DMS153 (cell line): ENCODE results near the gene SUV39H1.
"Not testable (repeated sequence)": the region's sequence is repeated elsewhere in the genome, so short reads cannot be mapped to it uniquely, and the experiment has no call there.

Experiments
- DNase-seq: peaks from one replicate; lab custom pipeline; 2025; lab: John Stamatoyannopoulos, UW

Gene SUV39H1, protein sequence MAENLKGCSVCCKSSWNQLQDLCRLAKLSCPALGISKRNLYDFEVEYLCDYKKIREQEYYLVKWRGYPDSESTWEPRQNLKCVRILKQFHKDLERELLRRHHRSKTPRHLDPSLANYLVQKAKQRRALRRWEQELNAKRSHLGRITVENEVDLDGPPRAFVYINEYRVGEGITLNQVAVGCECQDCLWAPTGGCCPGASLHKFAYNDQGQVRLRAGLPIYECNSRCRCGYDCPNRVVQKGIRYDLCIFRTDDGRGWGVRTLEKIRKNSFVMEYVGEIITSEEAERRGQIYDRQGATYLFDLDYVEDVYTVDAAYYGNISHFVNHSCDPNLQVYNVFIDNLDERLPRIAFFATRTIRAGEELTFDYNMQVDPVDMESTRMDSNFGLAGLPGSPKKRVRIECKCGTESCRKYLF

DNA sequence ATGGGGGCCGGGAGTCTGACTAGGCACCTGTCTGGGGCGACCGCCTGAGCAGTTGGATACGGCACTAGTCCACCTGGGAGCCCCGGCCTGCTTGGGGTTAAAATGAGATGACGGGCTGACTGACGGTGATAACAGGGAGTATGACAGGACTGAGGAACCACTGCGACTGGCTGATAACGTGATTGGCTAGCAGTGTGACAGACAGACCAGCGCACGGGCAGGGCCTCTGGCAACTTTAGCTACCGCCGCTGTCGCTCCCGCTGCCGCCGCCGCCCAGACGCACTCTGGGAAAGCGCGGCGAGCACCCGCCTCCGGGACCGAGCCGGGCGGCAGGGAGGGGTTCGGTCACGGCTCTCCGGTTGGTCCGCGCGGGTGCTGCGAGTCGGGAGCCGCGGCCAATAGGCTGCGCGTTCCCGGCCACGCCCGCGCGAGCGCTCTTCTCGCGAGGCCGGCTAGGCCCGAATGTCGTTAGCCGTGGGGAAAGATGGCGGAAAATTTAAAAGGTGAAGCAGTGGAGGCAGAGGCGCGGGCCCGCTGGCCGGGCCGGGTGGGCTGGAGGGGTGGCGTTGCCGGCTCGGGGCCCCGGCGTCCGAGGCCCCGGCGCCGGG, at the start of gene SUV39H1:
SUV39H1 (plus strand) TSS at position 434 of the 608 bp plus-strand sequence; CDS start at position 485, 51 bp downstream.
- peak; percentile 59 for DNase-seq

DNA sequence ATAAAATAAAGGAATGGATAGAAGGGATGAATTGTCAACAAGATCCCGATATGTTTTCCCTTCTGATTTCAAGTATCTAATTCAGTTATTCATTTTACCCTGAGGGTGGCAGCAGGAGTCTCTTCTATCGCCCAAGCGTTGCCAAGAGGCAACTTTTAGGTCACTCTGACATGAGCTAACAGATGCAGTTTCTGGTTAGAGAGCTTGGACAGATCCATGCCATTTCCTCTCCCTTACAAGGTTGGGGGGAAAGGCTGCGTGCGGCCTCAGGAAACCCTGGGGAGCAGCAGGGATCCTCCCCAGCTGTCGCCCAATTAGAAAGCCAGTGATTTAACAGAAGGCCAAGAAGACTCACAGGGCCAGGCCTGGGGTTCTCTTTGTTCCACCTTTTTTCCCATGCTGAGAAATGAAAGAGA, 48.2 kb upstream of the SUV39H1 start:
- DNase-seq = no peak

DNA sequence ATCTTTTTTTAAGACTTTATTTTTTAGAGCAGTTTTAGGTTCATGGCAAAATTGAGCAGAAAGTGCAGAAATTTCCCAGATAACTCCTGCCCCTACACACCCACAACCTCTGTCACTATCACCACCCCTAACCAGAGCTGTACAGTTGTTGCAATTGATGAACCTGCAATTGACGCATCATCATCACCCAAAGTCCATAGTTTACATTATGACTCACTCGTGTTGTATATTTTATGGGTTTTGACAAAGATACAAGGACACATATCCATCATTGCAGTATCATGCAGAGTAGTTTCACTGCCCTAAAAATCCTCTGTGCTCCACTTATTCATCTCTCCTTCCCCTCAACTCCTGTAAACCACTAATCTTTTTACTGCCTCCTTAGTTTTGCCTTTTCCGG, 47.4 kb upstream of the SUV39H1 start:
- no peak for DNase-seq

DNA sequence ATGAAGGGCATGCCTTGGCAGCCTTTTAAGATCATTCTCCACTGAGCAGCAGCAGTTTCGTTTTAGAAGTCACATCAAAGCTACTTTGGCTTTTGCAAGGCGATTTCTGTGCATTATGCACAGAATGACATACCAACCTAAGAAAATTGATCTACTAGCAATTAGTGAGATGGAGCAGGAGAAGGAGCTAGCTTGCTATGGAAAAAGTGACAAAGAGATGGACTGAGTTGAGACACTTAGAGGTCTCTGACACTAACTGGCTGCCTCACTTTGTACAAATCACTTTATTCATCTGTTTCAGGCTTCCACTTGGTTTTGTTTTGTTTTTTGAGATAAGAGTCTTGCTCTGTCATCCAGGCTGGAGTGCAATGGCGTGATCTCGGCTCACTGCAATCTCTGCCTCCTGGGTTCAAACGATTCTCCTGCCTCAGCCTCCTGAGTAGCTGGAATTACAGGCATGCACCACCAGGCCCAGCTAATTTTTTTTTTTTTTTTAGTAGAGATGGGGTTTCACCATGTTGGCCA, 44.4 kb upstream of the SUV39H1 start:
- DNase-seq = not testable (repeated sequence)

DNA sequence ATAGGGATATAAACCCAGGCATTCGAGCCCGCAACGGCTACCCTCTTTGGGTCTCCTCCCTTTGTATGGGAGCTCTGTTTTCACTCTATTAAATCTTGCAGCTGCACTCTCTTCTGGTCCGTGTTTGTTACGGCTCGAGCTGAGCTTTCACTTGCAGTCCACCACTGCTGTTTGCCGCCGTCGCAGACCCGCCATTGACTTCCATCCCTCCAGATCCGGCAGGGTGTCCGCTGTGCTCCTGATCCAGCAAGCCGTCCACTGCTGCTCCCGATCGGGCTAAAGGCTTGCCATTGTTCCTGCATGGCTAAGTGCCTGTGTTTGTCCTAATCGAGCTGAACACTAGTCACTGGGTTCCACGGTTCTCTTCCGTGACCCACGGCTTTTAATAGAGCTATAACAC, 41.8 kb upstream of the SUV39H1 start:
- DNase-seq = not testable (repeated sequence)

DNA sequence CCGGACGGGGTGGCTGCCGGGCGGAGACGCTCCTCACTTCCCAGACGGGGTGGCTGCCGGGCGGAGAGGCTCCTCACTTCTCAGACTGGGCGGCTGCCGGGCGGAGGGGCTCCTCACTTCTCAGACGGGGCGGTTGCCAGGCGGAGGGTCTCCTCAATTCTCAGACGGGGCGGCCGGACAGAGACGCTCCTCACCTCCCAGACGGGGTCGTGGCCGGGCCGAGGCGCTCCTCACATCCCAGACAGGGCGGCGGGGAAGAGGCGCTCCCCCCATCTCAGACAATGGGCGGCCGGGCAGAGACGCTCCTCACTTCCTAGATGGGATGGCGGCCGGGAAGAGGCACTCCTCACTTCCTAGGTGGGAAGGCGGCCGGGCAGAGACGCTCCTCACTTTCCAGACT, 36.8 kb upstream of the SUV39H1 start:
- DNase-seq = not testable (repeated sequence)

DNA sequence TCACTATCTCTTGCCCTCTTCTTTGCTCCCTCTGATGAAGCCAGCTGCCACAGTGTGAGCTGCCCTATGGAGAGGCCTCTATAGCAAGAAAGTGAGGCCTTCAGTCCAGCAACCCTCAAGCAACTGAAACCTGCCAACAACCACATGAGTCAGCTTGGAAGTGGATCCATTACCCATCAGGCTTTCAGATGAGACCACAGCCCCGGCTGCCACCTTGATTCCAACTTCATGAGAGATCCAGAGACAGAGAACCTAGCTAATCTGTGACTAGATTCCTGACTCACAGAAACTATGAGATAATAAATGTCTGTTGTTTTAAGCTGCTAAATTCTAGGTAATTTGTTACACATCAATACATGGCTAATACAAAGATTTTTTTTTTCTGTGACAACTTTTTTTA, 33.3 kb upstream of the SUV39H1 start:
- no peak for DNase-seq

DNA sequence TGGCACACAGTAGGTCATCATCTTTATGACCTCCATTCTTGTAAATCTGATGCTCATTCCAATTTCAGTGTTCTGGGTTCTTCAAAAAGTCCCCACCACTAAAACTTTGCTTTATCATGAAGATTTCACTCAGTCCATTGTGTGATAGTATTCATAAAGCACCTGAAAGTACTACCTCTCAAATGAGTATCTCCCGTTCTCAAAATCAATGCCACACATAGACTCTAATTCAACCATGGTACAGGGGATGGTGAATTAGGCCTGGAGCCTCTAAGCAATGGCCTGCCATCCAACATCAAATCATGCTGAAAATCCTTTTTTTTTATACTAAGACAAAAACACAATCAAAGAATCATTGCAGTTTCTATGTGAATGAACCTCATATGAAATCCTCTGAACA, 32.4 kb upstream of the SUV39H1 start:
- DNase-seq = no peak

DNA sequence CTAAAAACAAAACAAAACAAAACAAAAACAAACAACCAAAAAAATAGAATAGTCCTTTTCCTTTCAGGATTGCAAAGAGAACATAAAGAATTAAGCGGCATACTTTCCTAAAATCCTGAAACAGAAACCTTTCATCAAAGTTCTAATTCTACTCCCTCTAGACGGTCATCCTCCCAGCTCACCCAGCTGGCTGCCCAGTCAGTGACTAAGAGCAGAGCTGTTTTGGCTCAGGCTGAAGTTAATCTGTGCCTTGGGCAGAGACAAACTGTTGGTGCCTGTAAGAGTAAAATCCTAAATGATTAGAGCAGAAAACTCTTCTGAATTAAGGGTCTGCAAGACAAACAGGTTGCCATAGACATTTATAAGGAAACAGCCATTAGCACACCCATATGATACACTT, 30.5 kb upstream of the SUV39H1 start:
- no peak for DNase-seq

DNA sequence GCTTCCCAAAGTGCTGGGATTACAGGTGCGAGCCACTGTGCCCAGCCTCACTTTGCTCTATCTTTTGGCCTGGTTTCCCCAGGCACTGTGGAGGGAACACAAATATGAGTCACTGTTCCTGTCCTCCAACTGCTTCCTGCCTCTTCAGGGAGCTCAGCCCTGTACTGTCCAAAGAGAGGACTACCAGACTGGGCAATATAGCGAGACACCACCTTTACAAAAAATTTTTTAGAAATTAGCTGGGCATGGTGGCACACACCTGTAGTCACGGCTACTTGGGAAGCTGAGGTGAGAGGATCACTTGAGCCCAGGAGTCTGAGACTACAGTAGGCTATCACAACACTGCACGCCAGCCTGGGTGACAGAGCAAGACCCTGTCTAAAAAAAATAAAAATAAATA, 29.9 kb upstream of the SUV39H1 start:
- DNase-seq = no peak

DNA sequence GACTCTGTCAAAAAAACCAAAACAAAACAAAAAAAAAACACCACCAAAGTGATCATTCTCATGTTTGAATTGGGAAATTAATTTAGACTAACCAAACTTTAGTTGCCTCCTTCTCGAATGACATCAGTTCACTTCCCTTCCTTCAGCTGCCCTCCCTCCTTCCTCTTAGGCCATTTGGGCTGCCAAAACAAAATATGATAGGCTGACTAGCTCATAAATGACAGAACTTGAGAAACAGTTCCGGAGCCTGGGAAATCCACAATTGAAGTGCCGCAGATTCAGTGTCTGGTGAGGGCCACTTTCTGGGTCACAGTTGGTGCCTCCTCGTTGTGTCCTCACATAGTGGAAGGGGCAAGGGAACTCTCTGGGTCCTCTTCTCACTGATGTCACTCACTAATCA, 29.0 kb upstream of the SUV39H1 start:
- no peak for DNase-seq

DNA sequence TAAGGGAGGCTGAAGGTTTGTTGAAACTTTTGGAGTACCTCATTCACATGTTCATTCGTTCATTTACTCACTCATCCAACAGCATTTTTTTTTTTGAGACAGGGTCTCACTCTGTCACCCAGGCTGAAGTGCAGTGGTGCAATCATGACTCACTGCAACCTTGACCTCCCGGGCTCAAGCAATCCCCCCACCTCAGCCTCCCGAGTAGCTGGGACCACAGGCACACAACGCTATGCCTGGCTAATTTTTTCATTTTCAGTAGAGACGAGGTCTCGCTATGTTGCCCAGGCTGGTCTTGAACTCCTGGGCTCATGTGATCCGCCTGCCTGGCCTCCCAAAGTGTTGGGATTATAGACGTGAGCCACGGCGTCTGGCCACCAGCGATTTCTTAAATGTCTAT, 28.3 kb upstream of the SUV39H1 start:
- DNase-seq = not testable (repeated sequence)

DNA sequence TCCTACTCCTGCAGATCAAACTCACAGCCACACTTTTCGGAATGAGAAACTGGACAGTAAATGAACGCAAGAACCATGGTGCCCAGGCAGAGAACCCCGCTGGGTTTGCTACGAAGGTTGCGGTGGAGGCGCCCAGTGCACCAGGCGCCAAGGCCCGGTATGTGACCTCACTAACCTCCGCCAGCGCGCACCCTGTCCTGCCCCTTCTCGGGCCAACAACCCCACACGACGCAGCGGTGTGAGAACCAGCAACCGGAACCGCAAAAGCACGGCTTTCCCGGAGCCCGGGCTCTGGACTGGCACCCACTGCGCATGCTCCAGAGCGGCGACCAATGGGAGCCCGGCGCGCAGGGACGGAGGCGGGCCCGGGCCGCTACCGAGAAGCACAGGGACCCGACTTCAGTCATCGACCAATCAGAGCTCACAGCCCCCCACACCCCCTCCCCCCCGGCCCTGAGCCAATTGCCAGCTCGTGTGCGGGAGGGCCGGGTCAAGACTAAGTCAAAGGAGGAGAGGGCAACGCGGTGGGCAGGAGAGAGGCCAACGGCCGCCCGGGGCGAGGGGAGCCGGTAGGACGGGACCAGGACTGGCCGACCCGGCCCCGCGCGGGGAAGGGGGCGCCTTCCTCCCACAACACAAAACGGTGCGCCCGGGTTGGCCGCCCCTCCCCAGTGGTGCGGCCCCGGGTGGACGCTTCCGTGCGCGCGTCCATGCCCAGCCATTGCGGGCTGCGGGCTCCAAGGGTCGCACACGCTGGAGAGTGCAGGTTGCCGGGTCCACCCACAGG, 20.2 kb upstream of the SUV39H1 start:
- peak; percentile 75 for DNase-seq

DNA sequence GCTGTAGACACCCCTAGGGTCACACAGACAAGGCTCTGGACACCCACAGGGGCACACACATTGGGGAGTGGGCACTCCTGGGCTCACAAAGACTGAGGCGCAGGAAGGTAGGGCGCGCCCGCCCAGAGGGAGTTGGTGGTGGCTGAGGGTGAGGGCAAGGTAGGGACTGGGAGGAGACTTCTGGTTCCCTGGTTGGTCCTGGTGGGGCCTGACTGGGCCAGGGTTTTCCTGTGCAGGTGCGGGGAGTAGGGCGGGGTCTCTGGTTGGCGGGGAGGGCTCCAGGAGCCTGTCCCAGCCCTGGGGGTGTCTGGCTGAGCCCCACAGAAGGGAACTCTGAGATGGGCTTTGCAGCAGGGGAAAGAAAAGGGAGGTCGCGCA, 19.7 kb upstream of the SUV39H1 start:
- DNase-seq = no peak

DNA sequence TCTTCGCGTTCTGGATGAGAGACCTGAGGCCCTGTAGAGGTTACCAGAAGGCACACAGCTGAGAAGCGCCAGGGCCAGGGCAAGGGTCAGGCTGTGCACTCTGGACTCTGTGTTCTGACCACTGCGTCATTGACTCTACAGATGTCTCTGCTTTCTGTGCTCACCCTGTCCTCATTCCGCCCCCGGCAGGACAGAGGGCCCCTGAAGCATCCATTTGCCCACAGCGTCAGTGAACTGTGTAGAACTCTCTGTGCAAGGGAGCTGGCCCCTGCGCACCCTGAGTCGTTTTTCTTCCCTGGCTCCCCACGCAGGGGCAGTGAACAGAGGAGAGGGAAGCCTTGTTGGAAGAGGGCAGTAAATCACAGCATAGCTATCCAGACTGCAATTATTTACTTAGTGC, 19.0 kb upstream of the SUV39H1 start:
- DNase-seq = no peak

DNA sequence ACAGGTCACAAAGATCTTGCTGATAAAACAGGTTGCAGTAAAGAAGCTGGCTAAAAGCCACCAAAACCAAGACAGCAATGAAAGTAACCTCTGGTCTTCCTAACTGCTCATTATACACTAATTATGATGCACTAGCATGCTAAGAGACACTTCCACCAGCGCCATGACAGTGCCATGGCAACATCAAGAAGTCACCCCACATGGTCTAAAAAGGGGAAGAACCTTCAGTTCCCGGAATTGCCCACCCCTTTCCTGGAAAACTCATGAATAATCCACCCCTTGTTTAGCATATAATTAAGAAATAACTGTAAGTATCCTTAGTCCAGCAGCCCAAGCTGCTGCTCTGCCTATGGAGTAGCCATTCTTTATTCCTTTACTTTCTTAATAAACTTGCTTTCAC, 16.1 kb upstream of the SUV39H1 start:
- not testable (repeated sequence) for DNase-seq

DNA sequence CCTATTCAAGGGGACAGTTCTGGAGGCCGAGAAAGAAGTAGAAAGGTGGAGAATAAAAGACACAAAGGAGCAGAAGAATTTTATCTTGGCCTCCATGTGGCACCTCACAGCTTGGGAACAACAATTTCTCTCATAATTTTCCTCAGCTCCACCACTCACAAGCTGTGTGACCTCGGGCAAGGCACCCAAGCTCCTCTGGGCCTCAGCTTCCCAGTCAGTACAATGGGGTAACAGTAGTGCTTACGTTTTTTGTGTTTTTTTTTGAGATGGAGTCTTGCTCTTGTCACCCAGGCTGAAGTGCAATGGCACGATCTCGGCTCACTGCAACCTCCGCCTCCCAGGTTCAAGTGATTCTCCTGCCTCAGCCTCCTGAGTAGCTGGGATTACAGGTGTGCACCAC, 15.6 kb upstream of the SUV39H1 start:
- not testable (repeated sequence) for DNase-seq

DNA sequence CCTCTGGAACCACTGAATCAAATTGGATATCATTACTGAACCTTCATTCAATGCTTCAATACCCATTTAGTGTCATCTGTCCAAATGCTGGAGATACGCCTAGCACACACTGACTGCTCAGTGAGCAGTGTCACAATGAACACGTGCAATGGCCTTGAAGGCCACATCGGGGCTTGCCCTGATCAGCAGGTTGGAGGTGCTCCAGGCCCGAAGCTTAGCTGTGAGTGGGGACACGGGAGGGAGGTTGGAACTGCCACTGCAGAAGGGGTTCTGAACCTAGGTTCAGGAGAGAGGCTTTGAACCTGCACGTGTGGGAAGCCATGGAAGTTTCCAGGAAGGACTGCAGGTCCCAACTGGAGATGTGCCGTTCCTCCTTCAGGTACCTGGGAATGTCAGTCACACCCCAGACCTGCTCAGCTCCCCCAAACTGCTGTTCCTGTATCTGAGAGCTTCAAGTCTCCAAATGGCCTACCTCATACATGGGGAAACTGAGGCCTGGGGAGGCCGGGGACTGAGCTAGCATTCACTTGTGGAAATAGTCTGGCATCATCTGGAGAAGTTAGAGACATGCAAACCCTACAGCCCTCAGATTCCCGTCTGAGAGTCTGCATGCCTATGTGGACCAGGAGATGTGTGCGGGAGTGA, 14.9 kb upstream of the SUV39H1 start:
- no peak for DNase-seq

DNA sequence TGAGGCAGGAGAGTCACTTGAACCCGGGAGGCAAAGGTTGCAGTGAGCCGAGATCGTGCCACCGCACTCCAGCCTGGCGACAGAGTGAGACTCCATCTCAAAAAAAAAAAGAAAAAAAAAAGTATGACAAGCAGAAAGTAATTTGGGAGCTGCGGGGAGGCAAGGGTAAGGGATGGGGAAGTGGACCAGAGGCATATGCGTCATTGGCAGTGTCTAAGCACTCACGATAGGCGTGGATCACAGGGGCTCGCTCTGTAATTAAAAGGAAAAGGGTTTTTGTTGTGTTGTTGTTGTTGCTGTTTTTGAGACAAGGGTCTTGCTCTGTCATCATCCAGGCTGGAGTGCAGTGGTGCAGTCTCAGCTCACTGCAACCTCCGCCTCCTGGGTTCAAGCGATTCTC, 13.7 kb upstream of the SUV39H1 start:
- not testable (repeated sequence) for DNase-seq

DNA sequence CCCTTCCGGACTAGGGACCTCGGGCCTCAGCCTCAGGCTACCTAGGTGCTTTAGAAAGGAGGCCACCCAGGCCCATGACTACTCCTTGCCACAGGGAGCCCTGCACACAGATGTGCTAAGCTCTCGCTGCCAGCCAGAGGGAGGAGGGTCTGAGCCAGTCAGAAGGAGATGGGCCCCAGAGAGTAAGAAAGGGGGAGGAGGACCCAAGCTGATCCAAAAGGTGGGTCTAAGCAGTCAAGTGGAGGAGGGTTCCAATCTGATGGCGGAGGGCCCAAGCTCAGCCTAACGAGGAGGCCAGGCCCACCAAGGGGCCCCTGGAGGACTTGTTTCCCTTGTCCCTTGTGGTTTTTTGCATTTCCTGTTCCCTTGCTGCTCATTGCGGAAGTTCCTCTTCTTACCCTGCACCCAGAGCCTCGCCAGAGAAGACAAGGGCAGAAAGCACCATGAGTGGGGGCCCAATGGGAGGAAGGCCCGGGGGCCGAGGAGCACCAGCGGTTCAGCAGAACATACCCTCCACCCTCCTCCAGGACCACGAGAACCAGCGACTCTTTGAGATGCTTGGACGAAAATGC, 13.0 kb upstream of the SUV39H1 start, which contains the start of gene WAS:
WAS (plus strand) TSS at position 389 of the 572 bp plus-strand sequence; CDS start at position 444, 55 bp downstream.
- DNase-seq = no peak

DNA sequence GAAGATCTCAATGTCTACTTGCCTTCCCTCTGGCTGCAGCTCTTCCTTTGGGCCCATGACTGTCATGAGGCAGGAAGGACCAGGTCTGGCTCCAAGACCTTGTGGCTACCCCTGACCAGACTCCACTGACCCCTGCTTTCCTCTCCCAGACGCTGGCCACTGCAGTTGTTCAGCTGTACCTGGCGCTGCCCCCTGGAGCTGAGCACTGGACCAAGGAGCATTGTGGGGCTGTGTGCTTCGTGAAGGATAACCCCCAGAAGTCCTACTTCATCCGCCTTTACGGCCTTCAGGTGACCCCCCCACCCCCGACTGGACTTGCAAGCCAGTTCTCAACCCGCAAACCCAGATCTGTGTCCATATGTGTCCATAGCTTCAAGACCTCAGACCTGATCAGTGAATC, 12.4 kb upstream of the SUV39H1 start:
- DNase-seq = no peak

DNA sequence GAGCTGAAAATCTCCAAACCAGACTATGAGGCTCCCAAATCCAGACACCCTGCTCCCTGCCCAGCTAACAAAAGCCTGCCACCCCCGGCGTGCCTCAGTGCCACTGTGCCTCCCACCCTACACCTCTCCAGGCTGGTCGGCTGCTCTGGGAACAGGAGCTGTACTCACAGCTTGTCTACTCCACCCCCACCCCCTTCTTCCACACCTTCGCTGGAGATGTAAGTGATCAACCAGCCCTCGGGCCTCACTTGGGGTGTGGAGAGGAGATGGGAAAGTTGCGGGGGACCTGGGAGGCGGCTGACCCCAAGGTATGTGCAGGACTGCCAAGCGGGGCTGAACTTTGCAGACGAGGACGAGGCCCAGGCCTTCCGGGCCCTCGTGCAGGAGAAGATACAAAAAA, 11.1 kb upstream of the SUV39H1 start:
- no peak for DNase-seq
